ENCODE data around the gene ANKRD34C.

DNA sequence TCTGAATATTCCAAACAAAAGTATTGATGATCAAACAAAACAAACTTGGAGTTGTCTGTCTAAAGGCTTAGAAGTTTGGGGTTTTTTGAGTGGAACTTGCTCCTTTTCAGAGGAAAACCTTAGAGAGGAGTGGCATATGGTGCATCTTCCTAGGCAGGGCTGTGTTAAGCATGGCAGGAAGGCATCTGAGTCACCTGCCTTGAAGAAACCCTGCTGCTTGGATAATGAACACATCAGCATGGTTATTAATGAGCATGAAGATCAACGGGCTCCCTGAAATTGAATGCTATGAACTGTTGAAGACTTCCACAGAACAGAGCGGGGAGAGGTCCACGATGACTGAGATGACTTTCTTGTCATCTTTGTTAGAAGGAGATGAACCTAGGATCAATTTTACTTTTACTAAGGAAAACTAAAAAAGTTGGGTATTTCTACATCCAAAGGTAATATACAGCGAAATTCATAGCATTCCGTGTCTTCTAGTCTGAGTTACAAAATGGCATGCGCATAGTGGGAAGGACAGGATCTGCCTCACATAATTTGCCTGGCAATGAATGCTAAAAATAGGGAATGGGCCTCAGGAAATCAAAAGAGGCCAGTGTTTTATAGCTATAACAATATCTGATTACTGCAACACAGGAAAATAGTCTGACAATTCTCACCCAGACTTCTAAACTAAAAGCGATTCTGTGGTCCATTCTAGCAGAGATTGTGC is 16.8 kb downstream of the ANKRD34C start:
- TF ChIP-seq, protein P1, sequence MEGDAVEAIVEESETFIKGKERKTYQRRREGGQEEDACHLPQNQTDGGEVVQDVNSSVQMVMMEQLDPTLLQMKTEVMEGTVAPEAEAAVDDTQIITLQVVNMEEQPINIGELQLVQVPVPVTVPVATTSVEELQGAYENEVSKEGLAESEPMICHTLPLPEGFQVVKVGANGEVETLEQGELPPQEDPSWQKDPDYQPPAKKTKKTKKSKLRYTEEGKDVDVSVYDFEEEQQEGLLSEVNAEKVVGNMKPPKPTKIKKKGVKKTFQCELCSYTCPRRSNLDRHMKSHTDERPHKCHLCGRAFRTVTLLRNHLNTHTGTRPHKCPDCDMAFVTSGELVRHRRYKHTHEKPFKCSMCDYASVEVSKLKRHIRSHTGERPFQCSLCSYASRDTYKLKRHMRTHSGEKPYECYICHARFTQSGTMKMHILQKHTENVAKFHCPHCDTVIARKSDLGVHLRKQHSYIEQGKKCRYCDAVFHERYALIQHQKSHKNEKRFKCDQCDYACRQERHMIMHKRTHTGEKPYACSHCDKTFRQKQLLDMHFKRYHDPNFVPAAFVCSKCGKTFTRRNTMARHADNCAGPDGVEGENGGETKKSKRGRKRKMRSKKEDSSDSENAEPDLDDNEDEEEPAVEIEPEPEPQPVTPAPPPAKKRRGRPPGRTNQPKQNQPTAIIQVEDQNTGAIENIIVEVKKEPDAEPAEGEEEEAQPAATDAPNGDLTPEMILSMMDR (conservative IDR thresholded peaks at IDR 0.05; ENCODE audit: low read depth, low read length), result no peak
- TF ChIP-seq EZH2 (IDR thresholded peaks at IDR 0.05; ENCODE audit: low read length, unreplicated experiment) (no peak), EZH2phosphoT487 (IDR thresholded peaks at IDR 0.05; ENCODE audit: borderline replicate concordance, low read length) (no peak)

Data from PC-3 (cell line).